RWPE1 (cell line): Measurements from ENCODE around the gene C1QTNF3.

Experiments used
- CTCF ChIA-PET: fragments of 350-600 bp; sonication (Branson Sonifier 250); formaldehyde crosslinking; extraction: SDS; loops from one replicate; lab custom pipeline; 2021; lab: Yijun Ruan, JAX
- POLR2A ChIA-PET: fragments of 400-600 bp; formaldehyde crosslinking; extraction: SDS; loops from one replicate; lab custom pipeline; 2020; ENCODE audit warnings: antibody characterized with exemption; ENCODE audit not compliant: low non-redundant PET; lab: Yijun Ruan, JAX
- DNase-seq: peaks from one replicate; pipeline ENCODE4 v3.0.0; 2012; ENCODE audit warnings: low spot score
- H3K27ac ChIP-seq: fragments of 450-650 bp; 2 replicates; pipeline ENCODE4 v1.5.1; 2017
- TF ChIP-seq, protein P1 (sequence below): fragments of 450-650 bp; conservative IDR thresholded peaks from 2 replicates; pipeline ENCODE4 v1.5.1; 2017; ENCODE audit warnings: low read depth, mild to moderate bottlenecking

Gene C1QTNF3

DNA sequence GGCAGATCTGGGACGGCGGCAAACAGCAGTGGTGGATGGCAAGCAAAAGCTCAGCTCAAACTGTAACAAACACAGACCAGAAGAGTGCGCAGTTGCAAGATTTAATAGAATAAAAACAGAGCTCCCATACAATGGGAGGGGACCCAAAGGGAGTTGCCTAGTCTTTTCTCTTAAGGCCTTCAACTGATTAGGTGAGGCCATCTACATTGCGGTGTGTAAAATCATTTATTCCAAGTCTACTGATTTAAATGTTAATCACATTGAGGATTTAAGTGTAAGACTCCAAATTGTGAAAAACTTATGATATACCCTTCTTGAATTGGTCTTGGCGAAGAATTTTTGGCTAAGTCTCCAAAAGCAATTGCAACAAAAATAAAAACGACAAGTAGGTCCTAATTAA, 21.6 kb upstream of the C1QTNF3 start:
- no peak for DNase-seq
- TF ChIP-seq, protein P1, sequence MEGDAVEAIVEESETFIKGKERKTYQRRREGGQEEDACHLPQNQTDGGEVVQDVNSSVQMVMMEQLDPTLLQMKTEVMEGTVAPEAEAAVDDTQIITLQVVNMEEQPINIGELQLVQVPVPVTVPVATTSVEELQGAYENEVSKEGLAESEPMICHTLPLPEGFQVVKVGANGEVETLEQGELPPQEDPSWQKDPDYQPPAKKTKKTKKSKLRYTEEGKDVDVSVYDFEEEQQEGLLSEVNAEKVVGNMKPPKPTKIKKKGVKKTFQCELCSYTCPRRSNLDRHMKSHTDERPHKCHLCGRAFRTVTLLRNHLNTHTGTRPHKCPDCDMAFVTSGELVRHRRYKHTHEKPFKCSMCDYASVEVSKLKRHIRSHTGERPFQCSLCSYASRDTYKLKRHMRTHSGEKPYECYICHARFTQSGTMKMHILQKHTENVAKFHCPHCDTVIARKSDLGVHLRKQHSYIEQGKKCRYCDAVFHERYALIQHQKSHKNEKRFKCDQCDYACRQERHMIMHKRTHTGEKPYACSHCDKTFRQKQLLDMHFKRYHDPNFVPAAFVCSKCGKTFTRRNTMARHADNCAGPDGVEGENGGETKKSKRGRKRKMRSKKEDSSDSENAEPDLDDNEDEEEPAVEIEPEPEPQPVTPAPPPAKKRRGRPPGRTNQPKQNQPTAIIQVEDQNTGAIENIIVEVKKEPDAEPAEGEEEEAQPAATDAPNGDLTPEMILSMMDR: no peak
- H3K27ac ChIP-seq: no peak overlapping the region
- ChIA-PET POLR2A (no interaction called here), CTCF (no interaction called here)

DNA sequence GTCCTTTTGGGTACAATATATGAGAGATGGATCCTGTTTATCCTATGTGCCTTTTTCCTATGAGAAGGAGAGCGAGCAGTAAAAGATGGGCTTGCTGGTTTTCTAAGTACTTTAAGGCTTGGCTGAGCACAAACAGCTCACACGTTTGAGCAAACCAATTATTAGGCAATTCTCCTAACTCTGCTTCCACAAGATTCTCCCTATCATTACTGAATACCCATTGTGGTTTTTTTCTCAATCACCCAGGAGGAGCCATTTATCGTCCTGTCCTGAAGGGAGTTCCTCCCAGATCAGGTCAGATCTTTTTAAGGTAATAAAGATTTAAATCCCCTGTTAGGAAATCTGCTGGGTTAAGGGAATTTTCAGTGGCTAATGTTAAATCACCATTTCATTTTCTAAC, 19.4 kb upstream of the C1QTNF3 start:
- CTCF ChIA-PET: no interaction called here
- POLR2A ChIA-PET: interaction anchor here (0.5 kb wide), 1 partner anchor 123 kb away, joined by 3 read pairs; no protein-coding TSS in a partner anchor
- DNase-seq: no peak
- no peak overlapping the region for H3K27ac ChIP-seq
- TF ChIP-seq, protein P1: no peak

DNA sequence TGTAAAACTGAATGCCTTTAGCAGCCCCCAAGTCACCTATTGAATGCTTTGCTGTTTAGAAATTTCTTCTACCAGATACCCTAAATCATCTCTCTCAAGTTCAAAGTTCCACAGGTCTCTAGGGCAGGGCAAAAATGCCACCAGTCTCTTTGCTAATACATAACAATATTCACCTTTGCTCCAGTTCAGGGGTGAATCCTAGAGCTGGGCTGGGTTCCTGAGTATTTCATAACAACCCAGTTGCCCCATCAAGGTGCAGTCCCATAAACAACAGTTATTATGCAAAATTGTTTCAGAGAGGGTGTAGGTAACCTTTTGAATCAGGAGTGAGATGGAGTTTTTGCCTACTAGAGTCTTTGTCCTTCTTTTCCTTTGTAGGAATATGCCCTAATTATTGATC, 19.0 kb upstream of the C1QTNF3 start:
- DNase-seq: no peak
- ChIA-PET CTCF (no interaction called here), POLR2A (interaction anchor here (0.5 kb wide), 1 partner anchor 123 kb away, joined by 3 read pairs; no protein-coding TSS in a partner anchor)
- TF ChIP-seq, protein P1: no peak
- H3K27ac ChIP-seq: no peak overlapping the region

DNA sequence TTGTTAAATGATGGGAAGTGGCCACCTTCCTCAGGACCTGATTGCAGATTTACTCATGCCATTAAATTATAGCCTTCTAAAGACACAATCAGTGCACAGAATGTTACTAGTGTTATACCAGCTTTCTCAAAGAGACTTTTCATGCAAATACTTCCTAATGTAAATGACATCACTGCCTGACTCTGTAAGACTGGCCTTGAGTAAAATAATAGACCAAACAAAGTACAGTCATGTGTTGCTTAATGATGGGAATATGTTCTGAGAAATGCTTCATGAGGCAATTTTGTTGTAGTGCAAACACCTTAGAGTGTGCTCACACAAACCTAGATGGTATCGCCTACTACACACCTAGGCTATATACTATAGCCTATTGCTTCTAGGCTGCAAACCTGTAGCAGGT, 17.0 kb upstream of the C1QTNF3 start:
- H3K27ac ChIP-seq: no peak overlapping the region
- POLR2A ChIA-PET: no interaction called here
- CTCF ChIA-PET: no interaction called here
- TF ChIP-seq, protein P1: no peak
- no peak for DNase-seq

DNA sequence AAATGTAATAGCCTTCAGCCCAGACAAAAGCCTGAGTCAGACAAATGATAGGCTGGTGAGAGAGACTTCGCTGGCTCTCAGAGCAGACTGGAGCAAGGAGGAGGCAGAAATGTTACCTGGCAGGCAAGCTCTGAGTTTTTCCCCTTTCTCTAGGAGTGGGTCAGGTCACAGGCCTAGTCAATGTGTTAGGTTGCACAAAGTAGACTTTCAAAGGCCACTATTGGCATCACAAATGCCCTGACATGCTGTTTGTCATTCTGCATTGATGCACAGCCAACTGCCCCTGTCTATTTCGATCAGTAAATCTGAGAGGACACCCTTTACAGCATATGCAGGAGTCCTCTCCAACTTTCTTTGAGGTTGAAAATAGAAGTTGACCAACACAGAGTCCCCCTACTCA, 15.5 kb upstream of the C1QTNF3 start:
- DNase-seq: no peak
- TF ChIP-seq, protein P1: no peak
- H3K27ac ChIP-seq: no peak overlapping the region
- CTCF ChIA-PET: no interaction called here
- POLR2A ChIA-PET: no interaction called here

DNA sequence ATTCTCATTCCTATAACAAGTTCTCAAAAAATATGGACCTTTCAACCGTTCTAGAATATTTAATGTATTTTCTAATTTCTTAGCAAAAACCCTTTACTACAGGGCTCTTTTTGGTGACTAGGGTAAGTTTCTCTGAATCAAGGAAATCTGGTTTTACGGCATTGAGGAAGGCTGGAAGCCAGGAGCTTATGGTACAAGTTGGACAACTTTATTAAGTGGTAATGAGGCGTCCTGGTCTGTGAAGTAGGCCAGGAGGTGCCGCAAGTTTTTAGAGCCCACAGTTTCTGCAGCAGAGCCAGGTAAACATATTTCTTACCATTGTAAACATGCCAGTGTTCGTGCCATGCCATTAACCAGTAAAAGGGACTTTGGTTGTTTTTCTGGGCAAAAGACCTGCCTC, 14.6 kb upstream of the C1QTNF3 start:
- DNase-seq: no peak
- ChIA-PET POLR2A (no interaction called here), CTCF (no interaction called here)
- no peak overlapping the region for H3K27ac ChIP-seq
- TF ChIP-seq, protein P1: no peak

DNA sequence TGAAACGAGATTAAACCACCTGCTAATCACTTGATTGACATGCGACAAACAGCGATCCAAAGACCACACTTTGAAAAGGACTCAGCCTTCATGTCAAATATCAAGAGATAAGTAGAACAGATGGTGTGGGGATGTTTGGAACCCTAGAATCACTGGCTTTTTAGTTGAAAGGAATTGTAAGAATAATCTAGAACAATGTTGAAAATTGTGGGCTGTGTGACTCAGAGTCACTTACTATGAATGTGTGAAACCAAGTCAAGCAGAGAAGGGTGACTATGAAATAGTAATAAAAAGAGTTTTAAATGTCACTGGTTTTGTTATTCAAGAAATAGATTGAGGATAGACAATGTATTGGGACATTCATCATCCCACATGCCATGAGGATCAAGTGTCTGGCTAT, 14.1 kb upstream of the C1QTNF3 start:
- TF ChIP-seq, protein P1: no peak
- DNase-seq: no peak
- no peak overlapping the region for H3K27ac ChIP-seq
- ChIA-PET POLR2A (no interaction called here), CTCF (no interaction called here)
